HG03469 (cell line): Measurements from ENCODE around the gene DDX56.
"Not testable (repeated sequence)": the region's sequence is repeated elsewhere in the genome, so short reads cannot be mapped to it uniquely, and the experiment has no call there.

ENCODE experiments used
- ATAC-seq: cut with Tn5 transposase; IDR thresholded peaks from one replicate; pipeline ENCODE4 v1.9.1; 2021; ENCODE audit warnings: mild to moderate bottlenecking, moderate library complexity, moderate number of reproducible peaks; ENCODE audit not compliant: unreplicated experiment

Gene DDX56

DNA sequence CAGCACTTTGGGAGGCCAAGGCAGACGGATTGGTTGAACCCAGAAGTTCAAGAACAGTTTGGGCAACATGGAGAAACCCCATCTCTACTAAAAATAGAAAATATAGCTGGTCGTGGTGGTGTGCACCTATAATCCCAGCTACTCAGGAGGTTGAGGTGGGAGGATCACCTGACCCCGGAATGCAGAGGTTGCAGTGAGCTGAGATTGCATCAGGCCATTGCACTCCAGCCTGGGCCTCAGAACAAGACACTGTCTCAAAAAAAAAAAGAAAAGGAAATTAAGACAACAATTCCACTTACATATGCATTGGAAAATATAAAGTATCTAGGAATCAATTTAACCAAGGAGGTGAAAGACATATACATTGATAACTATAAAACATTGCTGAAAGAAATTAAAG lies 25.5 kb upstream of the DDX56 start:
- no peak for ATAC-seq

DNA sequence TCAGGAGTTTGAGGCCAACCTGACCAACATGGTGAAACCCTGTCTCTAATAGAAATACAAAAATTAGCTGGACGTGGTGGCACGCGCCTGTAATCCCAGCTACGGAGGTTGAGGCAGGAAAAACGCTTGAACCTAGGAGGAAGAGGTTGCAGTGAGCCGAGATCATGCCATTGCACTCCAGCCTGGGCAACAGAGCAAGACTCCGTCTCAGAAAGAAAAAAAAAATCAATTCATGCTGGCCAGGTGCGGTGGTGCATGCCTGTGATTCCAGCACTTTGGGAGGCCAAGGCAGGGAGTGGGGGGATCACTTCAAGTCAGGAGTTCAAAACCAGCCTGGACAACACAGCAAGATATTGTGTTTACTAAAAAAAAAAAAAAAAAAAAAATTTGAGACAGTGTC lies 23.5 kb upstream of the DDX56 start:
- ATAC-seq = not testable (repeated sequence)

DNA sequence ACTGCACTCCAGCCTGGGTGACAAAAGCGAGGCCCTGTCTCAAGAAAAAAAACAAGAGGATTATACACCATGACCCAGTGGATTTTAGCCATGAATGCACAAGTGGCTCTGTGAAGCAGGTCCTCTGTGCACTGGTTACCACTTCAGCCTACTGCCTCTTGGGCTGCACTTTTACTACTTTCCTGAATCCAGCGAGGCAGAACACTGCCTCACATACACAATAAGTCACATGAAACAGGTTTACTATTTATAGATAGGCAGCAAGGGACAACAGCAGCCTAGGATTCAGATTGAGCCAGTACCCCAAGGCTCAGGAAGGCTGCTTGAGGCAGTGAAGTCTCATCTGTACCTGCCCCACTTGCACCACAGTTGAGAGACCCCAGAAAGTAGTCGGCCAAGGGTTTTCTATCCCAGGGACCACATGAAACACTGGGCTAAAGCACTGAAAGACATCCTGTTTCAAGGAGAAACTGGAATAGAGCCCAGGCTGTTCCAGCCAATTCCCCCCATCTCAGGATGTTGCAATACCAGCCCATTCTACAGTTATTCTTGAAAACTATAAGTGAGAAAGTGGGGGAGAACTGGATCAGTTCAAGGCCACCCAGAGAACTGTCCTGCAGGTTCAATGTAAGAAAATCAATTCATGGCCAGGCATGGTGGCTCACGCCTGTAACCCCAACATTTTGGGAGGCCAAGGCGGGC lies 22.4 kb upstream of the DDX56 start:
- no peak for ATAC-seq

DNA sequence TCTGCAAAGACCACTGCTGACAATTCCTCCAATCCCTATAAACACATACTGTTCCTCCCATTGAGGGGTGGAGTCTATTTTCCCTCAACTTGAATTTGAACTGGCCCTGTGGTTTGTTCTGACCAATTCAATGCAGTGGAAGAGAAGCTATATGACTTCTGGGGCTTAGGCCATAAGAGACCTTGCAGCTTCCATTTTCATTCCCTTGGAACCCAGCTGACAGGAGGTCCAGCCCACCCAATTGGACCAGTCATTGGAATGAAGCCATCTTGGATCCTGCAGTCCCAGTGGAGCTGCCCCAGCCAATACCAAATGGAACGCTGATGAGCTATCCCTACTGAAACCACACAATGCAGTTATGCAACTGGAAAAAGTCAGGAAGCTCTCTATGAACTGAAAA lies 17.2 kb upstream of the DDX56 start:
- ATAC-seq = no peak

DNA sequence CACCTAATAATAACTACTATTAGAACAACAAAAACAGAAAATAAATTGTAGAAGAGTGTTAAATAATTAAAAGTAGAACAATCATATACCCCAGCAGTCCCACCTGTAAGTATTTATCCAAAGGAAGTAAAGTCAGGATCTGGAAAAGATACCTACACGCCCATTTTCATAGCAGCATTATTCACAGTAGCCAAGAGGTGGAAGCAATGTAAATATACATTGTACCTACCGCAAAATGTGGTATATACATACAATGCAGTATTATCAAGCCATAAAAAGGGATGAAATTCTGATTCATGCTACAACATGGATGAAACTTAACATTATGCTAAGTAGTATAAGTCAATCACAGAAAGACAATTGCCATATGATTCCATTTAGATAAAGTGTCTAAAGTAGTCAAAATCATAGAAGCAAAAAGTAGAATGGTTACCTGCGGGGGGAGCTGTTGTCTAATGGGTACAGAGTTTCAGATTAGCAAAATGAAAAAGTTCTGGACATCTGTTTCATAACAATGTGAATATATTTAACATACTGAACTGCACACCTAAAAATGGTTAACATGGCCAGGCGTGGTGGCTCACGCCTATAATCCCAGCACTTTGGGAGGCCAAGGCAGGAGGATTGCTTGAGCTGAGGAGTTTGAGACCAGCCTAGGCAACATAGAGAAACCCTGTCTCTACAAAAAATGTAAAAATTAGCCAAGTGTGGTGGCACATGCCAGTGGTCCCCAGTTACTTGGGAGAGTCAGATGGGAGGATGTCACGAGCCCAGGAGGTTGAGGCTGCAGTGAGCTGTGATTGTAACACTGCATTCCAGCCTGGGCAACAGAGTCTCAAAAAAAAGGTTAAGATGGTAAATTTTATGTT lies 14.4 kb upstream of the DDX56 start:
- no peak for ATAC-seq

DNA sequence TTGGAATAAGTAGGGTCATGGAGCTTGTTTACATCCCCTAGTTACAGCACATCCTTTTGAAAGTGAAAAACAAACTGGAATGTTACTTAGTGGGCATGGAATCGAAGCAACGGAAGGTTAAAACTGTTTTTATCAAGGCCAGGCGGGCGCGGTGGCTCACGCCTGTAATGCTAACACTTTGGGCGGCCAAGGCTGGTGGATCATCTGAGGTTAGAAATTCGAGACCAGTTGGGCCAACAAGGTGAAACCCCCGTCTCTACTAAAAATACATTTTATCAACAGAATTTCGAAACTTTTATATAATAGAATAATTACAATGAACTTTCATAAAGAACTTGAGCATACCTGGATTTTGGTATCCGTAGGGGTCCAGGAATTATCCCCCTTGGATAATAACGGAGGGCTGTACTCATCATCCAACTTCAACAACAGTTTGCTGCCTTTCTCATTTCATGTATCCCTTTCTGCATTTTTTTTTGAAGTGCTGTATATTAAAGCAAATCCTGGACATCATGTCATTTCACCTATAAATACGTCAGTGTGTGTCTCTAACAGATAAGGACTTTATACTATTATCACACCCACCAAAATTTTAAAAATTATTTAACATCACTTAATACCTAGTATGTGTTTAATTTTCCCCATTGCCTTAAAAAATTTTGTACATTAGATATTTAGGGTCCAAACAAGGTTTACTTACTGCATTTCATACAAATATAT lies 9.6 kb upstream of the DDX56 start:
- no peak for ATAC-seq

DNA sequence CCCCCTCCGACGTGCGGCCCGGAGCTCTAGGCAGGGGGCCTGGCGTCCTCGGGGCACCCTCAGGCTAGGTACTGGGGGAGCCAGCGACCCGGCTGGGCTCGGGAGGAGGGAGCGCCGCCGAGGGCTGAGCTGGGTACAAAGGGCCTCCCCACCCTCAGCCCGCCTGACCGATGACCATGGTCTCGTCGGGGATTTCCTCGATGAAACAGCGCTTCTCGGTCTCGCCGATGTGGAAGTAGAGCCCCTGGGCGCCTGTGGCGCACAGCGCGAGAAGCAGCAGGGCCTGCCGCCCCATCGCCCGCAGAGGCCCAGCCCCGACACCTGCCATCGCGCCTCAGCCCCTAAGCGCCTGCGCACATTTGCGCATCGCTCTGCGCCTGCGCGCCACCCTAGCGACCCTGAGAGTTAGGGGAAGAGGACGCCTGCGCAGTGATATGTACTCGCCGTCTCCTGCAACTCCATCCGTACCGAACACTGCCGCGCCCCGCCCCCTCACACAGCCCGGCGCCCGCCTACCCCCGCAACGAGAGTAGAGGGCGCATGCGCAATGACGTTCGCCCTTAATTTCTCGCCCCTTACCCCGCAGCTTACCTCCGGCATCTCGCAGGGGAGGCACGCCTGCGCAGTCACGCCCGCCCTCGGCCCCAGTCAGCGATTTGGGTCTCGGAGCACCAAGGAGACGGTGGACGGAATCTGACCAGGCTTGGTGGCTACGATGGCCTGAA lies 8.3 kb upstream of the DDX56 start, which contains the start of gene TMED4:
TSS of gene TMED4 (minus strand) at position 353 of the 725 bp plus-strand sequence. CDS start at position 328, 25 bp downstream.
- peak; percentile 73 for ATAC-seq

DNA sequence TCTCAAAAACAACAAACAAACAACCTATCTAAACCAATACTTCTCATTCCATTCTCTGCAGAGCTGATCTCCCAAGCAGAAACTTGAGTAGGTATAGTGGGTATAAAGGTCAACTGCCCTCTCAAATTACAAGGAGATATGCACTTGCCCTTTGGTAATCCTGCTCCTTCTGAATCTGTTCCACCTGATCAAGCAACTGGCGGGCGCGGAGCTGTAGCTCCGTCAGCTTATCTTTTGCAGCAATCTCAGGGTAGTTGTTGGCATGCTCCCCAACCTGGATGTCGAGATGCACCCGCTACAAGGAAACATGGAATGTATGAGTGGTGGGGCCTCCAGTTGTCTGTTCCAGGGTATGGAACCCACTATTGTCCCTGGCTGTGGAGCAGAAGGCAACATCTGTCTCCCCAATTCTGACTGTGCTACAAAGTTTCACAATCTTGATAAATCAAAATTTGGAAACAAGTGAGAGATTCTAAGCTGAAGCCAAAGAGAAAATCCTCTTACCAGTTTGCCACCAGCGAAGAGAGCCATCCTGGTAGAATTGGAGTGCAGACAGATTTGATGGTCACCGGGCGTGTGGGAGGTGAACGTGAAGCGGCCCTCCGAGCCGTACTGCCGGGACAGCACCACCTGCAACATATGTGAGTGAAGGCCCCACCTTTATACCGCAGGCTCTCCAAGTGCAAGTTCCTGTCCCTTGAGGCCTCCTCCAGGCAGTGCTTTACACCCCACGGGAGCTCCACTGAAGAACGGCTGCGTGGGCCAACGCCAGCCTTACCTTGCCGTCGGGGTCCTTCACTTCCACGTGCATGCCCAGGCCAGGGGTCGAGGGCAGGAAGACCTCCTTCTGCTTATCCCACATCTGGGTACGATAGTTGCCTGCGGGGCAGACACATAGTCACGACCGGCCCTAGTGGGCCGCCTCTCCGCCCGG lies 7.5 kb upstream of the DDX56 start:
- peak; percentile 15 for ATAC-seq

DNA sequence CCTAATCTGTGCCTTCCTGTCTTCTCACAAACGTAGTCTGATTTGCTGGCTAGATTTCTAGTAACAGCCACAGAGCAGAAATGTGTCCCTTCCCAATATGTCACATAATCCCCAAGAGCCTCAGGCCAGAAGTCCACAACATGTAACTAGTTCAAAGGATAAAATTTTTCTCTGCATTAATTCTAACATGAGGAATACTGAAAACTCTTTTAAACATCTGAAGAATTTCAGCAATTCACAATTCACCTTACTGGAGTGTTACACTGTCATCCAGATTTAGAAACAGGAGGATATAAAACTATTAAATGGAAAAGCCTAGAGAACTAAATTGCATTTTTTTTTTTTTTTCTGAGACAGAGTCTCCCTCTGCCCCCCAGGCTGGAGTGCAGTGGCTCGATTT lies 2.5 kb upstream of the DDX56 start:
- ATAC-seq = no peak

DNA sequence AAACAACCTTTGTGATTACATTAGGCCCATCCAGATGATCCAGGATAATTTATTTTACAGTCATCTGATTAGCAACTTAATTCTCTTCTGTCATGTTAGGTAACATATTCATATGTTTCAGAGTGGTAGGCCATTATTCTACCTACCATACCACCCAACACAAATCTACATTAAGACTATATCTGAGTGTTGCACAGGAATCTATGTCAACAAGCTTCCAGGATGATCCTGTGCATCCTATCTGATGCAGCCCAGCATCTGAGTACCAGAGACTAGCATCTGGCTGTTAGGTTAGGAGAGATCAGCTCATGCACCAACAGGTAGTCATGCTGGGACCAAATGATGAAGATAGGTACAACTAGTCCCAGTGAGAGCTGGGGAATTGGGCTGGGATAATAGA lies 1.3 kb upstream of the DDX56 start:
- no peak for ATAC-seq

DNA sequence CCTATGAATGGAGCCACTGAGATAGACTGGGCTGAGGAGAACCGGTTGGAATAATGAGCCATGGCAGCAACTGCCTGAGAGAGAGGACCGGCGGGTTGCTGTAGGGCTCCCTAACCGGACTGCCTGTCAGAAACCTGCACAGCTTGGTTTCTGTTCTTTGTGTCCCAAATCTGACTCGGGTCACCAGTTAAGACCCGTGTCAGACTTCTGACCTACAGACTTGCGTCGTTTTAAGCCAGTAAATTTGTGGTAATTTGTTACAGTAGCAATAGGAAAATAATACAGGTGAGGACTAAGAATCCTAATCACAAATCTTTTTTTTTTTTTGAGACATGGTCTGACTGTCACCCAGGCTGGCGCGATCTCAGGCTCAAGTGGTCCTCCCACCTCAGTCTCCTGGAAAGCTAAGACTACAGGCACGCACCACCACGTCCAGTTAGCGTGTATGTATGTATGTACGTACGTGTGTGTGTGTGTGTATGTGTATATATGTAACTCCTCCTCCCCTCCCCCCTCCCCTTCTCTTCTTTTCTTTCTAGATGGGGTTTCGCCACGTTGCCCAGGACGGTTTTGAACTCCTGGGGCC lies 672 bp upstream of the DDX56 start:
- ATAC-seq = no peak

DNA sequence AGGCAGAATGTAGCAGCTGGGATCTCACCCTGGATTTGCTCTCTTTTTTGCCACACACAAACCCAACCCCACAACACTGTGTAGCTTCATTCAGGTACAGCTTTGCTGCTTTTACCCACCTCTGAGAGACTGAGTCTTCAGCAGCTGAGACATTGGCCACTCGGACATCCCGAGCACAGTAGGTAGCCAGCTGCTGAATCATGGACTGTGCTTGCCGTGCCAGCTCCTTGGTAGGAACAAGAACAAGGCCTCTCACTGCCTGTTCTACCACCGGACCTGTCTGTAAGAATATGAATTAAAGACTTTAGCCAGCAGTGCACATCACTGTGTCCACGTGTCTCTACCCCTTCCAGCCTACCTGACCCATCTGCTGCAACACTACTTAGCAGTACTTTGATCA lies 937 bp downstream of the DDX56 start:
- ATAC-seq = no peak

DNA sequence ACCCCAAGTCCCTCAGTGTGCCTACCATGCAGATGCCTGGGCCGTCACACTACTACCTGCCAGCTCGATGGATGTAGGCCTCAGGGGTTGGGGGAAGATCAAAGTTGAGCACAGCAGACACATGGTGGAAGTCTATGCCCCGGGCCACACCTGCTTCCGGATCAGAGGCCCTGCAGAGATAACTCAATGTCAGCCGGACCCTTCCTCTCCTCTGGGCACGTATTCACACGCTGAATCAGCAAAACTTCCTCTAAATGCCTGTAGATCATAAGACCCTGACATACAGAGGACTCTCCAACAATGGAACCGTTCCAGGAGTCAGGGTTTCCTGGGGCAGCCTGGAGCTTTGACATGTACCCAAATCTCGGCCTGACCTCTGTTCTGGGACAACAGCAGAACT lies 3.7 kb downstream of the DDX56 start:
- no peak for ATAC-seq

DNA sequence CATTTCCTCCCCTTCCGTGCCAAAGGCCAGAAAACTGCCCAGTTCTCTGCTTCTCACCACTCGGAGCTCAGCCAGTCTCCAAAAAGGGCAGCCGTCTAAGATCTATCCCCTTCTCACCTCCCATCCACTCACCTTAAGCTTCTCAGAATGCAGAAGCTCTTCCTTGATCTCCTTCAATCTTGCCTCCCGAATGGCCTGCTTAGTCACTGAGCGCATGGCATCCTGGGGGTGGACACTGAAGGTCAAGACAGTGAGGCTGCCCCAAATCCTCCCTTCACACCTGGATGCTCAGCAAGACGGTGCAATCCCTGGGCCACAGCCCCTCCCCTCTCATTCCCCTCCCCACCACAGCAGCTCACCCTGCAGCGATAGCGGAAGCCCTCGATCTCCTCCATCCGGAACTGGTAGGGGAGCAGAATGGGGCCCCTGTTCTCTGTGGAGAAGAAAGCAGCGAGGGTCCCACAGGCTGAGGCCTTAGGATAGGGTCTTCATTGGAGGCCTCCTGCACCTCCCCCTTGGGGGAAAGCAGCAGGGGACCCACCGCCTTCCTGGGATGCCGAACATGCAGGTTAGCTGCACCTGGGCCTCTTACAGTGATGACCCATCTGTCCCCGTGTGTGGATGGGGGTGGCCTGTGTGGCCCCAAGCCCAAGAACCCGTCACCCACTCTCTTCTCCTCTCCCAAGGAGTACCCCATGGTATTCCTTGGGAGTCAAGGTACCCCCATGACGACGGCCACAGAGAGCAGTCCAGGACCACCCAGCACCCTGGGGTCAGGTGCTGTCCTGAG lies 4.7 kb downstream of the DDX56 start:
- ATAC-seq = no peak

DNA sequence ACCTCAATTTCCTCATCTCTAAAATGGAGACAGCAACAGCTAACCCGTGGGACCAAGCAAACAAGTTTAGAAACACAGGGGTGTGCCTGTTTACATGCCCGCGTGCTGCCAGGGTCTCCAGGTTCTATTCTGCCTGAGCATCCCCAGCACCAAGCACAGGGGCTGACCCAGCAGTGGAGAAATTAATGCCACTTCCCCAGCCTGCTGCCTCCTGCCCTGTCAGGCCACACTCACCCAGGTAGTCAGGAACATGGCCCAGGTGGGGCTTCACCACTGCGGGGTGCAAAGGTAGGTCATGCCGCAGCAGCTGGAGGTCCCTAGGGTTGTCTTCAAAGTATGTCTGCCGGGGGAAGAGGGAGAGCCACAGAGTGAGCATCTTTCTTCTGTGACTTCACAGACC lies 5.8 kb downstream of the DDX56 start:
- ATAC-seq = no peak

DNA sequence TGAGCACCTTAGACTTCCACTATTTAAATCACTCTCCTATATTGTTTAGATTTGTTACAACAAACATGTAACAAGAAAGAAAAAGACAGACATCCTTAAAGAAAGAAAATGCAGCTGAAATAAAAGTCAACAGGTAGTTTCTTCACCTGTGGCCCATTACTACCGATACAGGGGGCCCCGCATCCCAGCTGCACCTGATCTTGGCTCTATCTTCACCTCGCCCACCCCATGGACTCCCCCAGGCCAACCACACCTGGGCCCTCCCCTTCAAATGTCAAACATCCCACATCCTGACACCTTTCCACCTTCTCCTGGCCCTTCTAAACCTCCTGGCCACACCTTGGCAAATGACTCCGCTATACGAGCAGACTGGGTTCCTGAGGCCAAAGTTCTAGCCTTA lies 7.0 kb downstream of the DDX56 start:
- no peak for ATAC-seq

DNA sequence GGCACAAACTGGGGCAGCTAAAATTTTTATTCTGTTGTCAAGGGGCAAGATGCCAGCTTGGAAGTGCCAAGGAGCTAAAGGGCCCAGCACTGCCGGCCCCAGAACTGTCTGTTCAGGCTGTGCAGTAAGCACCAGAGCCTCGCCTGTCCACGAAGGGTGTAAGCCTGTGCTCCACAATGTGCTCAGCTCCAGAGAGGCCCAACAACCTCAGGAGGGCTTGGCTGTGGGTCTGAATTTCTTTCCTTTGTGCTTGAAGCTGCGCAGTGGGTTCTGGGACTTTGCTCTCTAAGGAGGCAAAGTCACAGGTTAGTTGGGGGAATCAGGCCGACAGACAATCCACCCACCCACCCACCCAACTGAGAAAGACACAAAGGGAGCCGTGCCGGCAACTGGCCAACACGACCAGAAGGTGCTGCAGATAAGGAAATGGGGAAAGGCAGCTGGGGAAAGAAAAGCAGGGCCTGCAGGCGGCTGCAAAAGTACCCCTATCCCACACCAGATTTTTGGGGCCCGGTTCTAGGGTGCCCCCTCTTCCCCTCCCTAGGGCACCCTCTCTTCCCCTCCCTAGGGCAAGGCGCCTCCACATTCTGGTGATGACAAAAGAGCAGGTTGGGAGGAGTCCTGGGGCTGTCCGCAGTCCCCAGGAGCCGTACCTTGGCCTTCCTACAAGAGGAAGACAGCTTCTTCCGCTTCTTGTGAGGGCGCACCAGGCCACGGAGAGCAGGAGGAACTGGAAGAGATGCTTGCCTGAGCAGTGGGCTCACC lies 7.7 kb downstream of the DDX56 start:
- no peak for ATAC-seq
